ENCODE results near the gene ZFR.

The ZFR gene

GRCh38 chr5:32326216-32326772 is 118.2 kb downstream of the ZFR start:
- no peak overlapping the region for H2AFZ ChIP-seq (ENCODE audit: low read depth, low read length, severe bottlenecking)
- no peak overlapping the region for H3K27ac ChIP-seq (ENCODE audit: low read depth, low read length)
- no peak for TF ChIP-seq CTCF (IDR thresholded peaks at IDR 0.05; ENCODE audit: insufficient read depth, low read length, poor library complexity, severe bottlenecking)
- TF ChIP-seq EZH2phosphoT487 (conservative IDR thresholded peaks at IDR 0.05; ENCODE audit: low read length) = no peak
- H3K4me2 ChIP-seq (ENCODE audit: low read depth, low read length, poor library complexity, severe bottlenecking) = no peak overlapping the region
- no peaks in the 10 kb centered on the region for H3K36me3 ChIP-seq (ENCODE audit: low read length)
- H3K4me3 ChIP-seq (ENCODE audit: insufficient read depth, low read length, poor library complexity, severe bottlenecking) = no peak overlapping the region
- no peaks in the 10 kb centered on the region for H3K9me2 ChIP-seq (replicated peaks; ENCODE audit: insufficient read depth, low read length)
- peaks cover 10% of the 10 kb centered on the region; the same call in 1 of the 2 replicates for H3K9me3 ChIP-seq (ENCODE audit: insufficient read depth, low read length)
- H4K20me1 ChIP-seq (ENCODE audit: low read depth, low read length) = no peaks in the 10 kb centered on the region
- no peak overlapping the region for H3K9ac ChIP-seq (ENCODE audit: low read length)
- H3F3A ChIP-seq (ENCODE audit: insufficient read depth) = no peaks in the 10 kb centered on the region
- H3K79me2 ChIP-seq (ENCODE audit: insufficient read depth, low read length) = no peaks in the 10 kb centered on the region
- no peaks in the 10 kb centered on the region for H3K27me3 ChIP-seq (ENCODE audit: low read length)

GRCh38 chr5:32325616-32326015 is 118.9 kb downstream of the ZFR start:
- peaks cover 10% of the 10 kb centered on the region; the same call in 1 of the 2 replicates for H3K9me3 ChIP-seq (ENCODE audit: insufficient read depth, low read length)
- H3K9me2 ChIP-seq (replicated peaks; ENCODE audit: insufficient read depth, low read length) = no peaks in the 10 kb centered on the region
- H3K36me3 ChIP-seq (ENCODE audit: low read length) = no peaks in the 10 kb centered on the region
- H3K27me3 ChIP-seq (ENCODE audit: low read length) = no peaks in the 10 kb centered on the region
- no peak for TF ChIP-seq EZH2phosphoT487 (conservative IDR thresholded peaks at IDR 0.05; ENCODE audit: low read length)
- TF ChIP-seq CTCF (IDR thresholded peaks at IDR 0.05; ENCODE audit: insufficient read depth, low read length, poor library complexity, severe bottlenecking) = no peak
- no peaks in the 10 kb centered on the region for H3K79me2 ChIP-seq (ENCODE audit: insufficient read depth, low read length)
- no peaks in the 10 kb centered on the region for H3F3A ChIP-seq (ENCODE audit: insufficient read depth)
- no peak overlapping the region for H3K9ac ChIP-seq (ENCODE audit: low read length)
- H3K4me2 ChIP-seq (ENCODE audit: low read depth, low read length, poor library complexity, severe bottlenecking) = no peak overlapping the region
- no peaks in the 10 kb centered on the region for H4K20me1 ChIP-seq (ENCODE audit: low read depth, low read length)
- H3K4me3 ChIP-seq (ENCODE audit: insufficient read depth, low read length, poor library complexity, severe bottlenecking) = no peak overlapping the region
- no peak overlapping the region for H3K27ac ChIP-seq (ENCODE audit: low read depth, low read length)
- no peak overlapping the region for H2AFZ ChIP-seq (ENCODE audit: low read depth, low read length, severe bottlenecking)

- Histone ChIP-seq H3K4me3 (ENCODE audit: insufficient read depth, low read length, poor library complexity, severe bottlenecking) (no peak overlapping the region), H3K9me3 (ENCODE audit: insufficient read depth, low read length) (peaks cover 10% of the 10 kb centered on the region; the same call in 1 of the 2 replicates), H3K79me2 (ENCODE audit: insufficient read depth, low read length) (no peaks in the 10 kb centered on the region), H3F3A (ENCODE audit: insufficient read depth) (no peaks in the 10 kb centered on the region), H3K27ac (ENCODE audit: low read depth, low read length) (no peak overlapping the region), H3K4me2 (ENCODE audit: low read depth, low read length, poor library complexity, severe bottlenecking) (no peak overlapping the region), H4K20me1 (ENCODE audit: low read depth, low read length) (no peaks in the 10 kb centered on the region), H3K9me2 (replicated peaks; ENCODE audit: insufficient read depth, low read length) (no peaks in the 10 kb centered on the region), H2AFZ (ENCODE audit: low read depth, low read length, severe bottlenecking) (no peak overlapping the region), H3K36me3 (ENCODE audit: low read length) (no peaks in the 10 kb centered on the region), H3K9ac (ENCODE audit: low read length) (no peak overlapping the region), H3K27me3 (ENCODE audit: low read length) (no peaks in the 10 kb centered on the region)
- TF ChIP-seq CTCF (IDR thresholded peaks at IDR 0.05; ENCODE audit: insufficient read depth, low read length, poor library complexity, severe bottlenecking) (no peak), EZH2phosphoT487 (conservative IDR thresholded peaks at IDR 0.05; ENCODE audit: low read length) (no peak)
Observed at GRCh38 chr5:32325062-32325461, 119.5 kb downstream of the ZFR start.
